ENCODE results near the gene ZDHHC11.
A peak's percentile ranks its signal among the peaks of the same experiment; 100 is the strongest.
"Not testable (repeated sequence)": the region's sequence is repeated elsewhere in the genome, so short reads cannot be mapped to it uniquely, and the experiment has no call there.

The ZDHHC11 gene

GRCh38 chr5:759781-760362, 90.9 kb downstream of the ZDHHC11 start:
- intact Hi-C loops (cut with DNase I), result no loop called here
- peak in 9 of 42 donors; percentile 4 to 34 (median 10) for DNase-seq

DNA sequence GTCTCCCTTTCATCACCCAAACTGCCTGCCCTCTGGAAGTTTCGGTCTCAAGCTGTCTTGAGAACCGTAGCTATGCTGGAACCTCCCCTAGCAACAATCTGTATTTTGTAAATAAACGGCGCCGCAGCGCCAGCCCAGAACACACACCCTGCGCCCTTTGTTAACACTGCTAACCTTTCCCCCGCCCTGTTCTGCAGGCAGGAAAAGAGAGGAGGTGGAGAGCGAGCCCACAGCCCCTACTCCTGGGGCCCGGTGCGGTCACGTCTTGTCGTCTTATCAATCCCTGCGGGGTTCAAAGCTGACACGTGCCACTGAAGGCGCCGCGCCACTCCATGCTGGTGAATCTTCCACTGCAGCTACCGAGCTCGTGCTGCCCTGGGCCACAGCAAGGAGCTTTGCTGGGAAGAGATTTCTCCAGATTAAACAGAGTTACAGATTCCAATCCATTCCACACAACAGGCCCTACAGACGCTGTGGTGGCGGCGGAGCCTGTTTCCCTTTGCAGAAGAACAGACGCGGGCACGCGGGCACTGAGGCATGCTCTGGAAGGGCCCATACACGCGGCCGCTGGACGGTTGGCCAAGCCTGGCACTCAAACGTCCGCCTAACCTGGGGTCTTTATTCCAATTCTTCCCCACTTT, 91.6 kb downstream of the ZDHHC11 start:
- intact Hi-C loops (cut with DNase I), result no loop called here
- peak in 12 of 42 donors; percentile 6 to 36 (median 16) for DNase-seq

GRCh38 chr5:758698-759053, 92.1 kb downstream of the ZDHHC11 start:
- intact Hi-C loops (cut with DNase I), result no loop called here
- peak in 11 of 42 donors; percentile 1 to 38 (median 17) for DNase-seq

DNA sequence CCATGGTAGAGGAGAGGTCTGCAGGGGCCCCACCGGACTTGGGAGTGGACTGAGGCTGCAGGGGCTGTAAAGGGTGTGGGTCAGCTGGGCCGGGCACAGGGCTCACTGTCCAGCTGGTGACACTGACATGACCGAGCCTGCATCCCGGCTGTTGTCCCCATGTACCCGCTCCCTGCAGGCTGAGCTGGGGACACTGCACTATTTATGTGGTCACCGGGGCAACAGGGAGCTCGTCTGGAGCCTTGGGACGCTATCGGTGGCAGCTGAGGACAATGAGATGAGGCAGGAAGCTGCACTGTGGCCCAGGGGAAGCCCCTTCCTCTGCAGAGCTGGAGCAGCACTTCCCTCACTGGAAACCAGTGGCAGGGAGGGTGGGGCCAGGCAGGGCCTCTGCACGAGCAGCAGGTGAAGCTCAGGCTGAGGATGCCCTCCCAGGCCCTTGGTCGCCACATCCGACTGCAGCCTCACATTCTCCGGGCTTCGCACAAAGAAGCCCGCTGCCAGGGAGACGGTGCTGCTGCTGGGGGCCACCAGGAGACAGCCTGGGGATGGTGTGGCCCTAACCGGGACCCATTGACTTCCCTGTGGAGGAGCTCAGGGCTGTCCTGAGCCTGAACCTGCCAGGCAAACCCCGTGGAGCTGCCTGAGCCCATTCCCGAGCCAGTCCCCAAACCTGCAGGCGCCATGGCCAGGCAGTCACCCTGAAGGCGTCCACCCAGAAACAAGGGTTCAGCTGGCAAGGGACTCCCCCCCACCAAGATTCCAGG, 92.7 kb downstream of the ZDHHC11 start:
- intact Hi-C loops (cut with DNase I), result no loop called here
- DNase-seq, result peak in 35 of 42 donors; percentile 11 to 86 (median 57)

DNA sequence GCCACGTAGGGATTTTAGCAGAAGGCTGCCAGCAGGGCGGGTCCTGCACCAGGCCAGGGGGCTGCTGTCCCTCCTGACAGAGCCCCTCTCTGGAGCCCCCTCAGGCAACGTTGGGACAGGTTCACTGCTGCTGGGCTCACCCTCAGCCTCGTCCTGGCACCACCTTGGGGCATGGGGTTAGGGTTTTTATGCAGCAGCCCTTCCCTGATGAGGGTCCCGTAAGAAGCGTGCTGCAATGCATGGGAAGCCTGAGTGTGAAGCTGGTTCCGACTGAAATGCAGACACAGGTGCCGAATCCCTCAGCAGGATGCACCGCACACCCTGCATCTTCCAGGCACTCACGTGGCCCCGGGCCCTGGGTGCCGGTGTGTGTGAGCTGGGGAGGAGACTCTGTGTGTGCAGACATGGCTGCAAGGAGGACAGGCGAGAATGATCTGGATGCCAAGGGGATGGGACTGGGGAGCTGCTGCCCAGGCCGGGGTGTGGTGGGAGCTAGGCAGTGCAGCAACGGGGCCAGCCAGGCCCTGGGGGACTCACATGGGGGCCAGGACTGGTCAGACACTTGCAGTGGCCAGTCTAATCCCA, 93.3 kb downstream of the ZDHHC11 start:
- intact Hi-C loops (cut with DNase I), result no loop called here
- DNase-seq, result peak in 15 of 42 donors; percentile 7 to 65 (median 29)

DNA sequence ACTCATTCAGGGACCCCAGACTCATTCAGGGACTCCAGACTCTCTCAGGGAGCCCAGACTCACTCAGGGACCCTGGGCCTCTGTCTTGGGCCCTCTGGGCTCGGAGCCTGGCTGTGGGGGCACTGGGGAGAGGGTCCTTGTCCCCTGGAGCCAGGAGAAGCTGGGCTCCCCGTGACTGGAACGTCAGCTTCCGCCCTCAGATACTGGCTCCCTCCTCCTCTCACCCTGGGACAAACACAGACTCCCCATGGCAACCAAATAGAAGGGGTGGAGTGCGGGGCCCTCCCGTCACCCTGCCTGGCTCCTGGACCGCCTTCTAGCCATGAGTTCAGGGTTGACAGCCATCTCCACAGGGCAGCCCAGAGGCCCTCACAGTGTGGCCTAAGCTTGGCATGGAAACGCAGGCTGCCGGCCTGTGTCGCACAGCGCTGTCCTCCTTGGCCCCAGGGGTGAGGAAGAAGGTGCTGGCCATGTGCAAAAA, 93.9 kb downstream of the ZDHHC11 start:
- intact Hi-C loops (cut with DNase I), result no loop called here
- DNase-seq, result peak in 19 of 42 donors; percentile 9 to 75 (median 36)

DNA sequence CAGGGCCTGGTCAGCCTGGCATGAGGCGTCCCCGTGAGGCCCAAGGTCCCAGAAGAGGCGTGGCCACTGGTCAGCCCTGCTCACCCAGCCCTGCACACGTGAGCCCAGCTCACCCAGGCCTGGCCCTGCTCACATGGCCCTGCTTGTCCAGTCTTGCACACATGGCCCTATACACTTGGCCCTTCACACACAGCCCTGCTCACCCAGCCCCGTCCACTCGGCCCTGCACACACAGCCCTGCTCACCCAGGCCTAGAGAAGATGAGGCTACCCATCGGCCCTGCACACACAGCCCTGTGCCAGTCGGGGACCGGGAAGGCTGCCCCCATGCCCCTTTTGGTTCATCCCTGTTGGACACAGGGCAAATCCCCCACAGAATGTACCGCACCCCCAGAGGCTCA, 94.6 kb downstream of the ZDHHC11 start:
- intact Hi-C loops (cut with DNase I), result no loop called here
- peak in 9 of 42 donors; percentile 5 to 34 (median 12) for DNase-seq

GRCh38 chr5:754143-754632, 96.6 kb downstream of the ZDHHC11 start:
- DNase-seq, result peak in 2 of 42 donors; percentile 2 to 25
- intact Hi-C loops (cut with DNase I), result not testable (repeated sequence)

DNA sequence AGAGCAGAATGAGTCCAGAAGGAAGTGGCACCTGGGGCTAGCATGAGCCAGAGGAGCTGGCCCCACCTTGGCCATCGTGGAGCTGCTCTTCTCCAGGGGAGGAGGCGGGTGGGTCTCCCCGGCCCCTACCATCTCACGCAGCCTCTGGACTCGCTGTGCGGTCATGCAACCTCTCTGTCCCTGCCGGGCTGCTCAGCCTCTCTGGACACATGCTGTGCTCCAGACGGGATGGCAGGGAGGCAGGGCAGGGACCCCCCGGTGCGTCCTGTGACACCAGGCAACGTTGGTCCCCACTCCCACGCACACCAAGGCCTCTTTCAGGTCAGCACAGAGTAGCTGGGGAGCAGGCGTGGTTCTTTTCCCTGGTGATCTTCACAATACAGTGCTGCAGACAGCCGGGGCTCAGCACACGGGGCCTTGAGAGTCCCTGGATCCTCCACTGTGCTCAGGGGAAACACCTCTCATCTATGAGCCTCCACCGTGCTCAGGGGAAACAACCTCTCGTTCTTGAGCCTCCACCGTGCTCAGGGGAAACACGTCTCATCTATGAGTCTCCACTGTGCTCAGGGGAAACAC, 97.1 kb downstream of the ZDHHC11 start:
- peak in 2 of 42 donors; percentile 4 to 16 for DNase-seq
- intact Hi-C loops (cut with DNase I), result not testable (repeated sequence)

- intact Hi-C loops (cut with DNase I), result not testable (repeated sequence)
- DNase-seq, result peak in 3 of 42 donors; percentile 0 to 20 (median 3)
Measured at GRCh38 chr5:752532-753115, 98.2 kb downstream of the ZDHHC11 start.

- DNase-seq, result peak in 2 of 42 donors; percentile 6 to 12
- intact Hi-C loops (cut with DNase I), result not testable (repeated sequence)
Measured at GRCh38 chr5:751992-752391, 98.8 kb downstream of the ZDHHC11 start.

GRCh38 chr5:751496-751895, 99.3 kb downstream of the ZDHHC11 start:
- intact Hi-C loops (cut with DNase I), result no loop called here
- peak in 2 of 42 donors; percentile 1 to 21 for DNase-seq

DNA sequence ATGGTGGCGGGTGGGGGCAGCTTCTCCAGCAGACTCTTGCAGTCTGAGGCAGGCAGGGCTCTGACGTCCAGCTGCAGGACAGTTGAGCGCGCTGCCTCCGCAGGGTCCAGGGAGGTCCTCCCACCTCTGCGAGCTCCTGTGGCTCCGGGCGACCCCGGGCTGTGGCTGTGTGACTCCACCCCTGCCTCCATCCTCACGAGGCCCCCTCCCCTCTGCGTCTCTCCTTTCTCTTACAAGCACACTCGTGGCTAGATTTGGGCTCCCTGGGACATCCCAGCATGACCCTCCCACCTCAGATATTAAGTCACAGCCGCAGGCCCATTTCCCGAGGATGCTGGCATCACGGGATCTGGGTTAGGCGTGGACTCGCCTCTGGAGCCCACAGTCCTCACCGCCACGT, 100.6 kb downstream of the ZDHHC11 start:
- intact Hi-C loops (cut with DNase I), result not testable (repeated sequence)
- DNase-seq, result peak in 3 of 42 donors; percentile 5 to 27 (median 5)

DNA sequence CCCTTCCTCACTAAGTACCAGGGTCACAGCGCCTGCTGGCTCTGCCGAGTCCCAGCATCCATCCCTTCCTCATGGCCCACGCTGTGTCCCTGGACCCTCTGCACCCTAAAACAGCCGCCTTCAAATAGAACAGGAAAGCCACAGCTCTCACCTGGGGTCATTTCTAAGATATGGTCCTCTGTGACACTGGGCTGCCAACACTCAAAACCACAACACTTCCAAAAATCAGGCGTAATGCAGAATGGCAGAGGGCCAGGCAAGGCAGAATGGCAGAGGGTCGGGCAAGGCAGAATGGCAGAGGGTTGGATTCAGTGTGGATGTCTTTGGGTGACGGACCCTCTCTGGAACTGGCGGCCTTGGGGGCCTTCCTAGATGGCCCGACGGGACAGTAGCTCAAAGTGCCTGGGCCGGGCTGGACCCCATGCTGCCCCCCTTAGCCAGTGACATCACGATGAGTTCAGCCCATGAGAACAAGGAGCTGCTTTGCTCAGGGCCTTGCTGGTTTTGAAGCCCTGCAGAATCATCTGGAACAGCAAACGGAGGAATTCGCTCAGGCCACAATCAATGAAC, 101.6 kb downstream of the ZDHHC11 start:
- intact Hi-C loops (cut with DNase I), result no loop called here
- DNase-seq, result peak in 4 of 42 donors; percentile 5 to 43 (median 18)

GRCh38 chr5:748011-748980, 102.5 kb downstream of the ZDHHC11 start:
- peak in 2 of 42 donors; percentile 5 to 34 for DNase-seq
- intact Hi-C loops (cut with DNase I), result not testable (repeated sequence)

GRCh38 chr5:747303-747844, 103.4 kb downstream of the ZDHHC11 start:
- DNase-seq, result not testable (repeated sequence)

GRCh38 chr5:746258-746761, 104.5 kb downstream of the ZDHHC11 start:
- DNase-seq, result peak in 1 of 42 donors; percentile 9

More at GRCh38 chr5:747303-747844, 103.4 kb downstream of the ZDHHC11 start:
- intact Hi-C loops (cut with DNase I), result not testable (repeated sequence)

More at GRCh38 chr5:746258-746761, 104.5 kb downstream of the ZDHHC11 start:
- intact Hi-C loops (cut with DNase I), result no loop called here
